ENCODE results near the gene LMBRD2. TPM values are rescaled to one million over a fixed set of nuclear protein-coding genes. Genes with fewer than 3 reads are reported as not detected.
A peak's percentile ranks its signal among the peaks of the same experiment; 100 is the strongest.

Gene LMBRD2
- total and polyA plus RNA-seq, 10 of the 15 experiments (the other 5 are each of a cell fraction or from before 2014, with no cell fraction given) = 0.90 to 9.8 (median 6.5) TPM

GRCh38 chr5:36150676-36151433, 832 bp downstream of the LMBRD2 start:
- Histone ChIP-seq H3K4me3 (peak overlapping the region; percentile 94), H3K27me3 (replicated peaks in 1 of 2; ENCODE audit: control insufficient read depth in 2 of 2, insufficient read depth in 2 of 2, low read length in 1 of 2) (no peaks in the 10 kb centered on the region), H3K4me1 (ENCODE audit: control insufficient read depth, insufficient read depth, low read length) (no peaks in the 10 kb centered on the region), H3K79me2 (ENCODE audit: control insufficient read depth, insufficient read depth, low read length) (peaks cover 41% of the 10 kb centered on the region), H3K27ac (ENCODE audit: control insufficient read depth, insufficient read depth) (peak overlapping the region; percentile 82), H2AFZ (ENCODE audit: control insufficient read depth, low read depth, low read length) (peak overlapping the region; percentile 93), H3K36me3 (ENCODE audit: control insufficient read depth in 2 of 2, insufficient read depth in 2 of 2, low read length in 1 of 2) (no peaks in the 10 kb centered on the region), H3K4me2 (ENCODE audit: control insufficient read depth, insufficient read depth) (peak overlapping the region; percentile 91), H4K20me1 (ENCODE audit: control insufficient read depth, insufficient read depth) (no peaks in the 10 kb centered on the region), H3K9ac (ENCODE audit: control insufficient read depth, insufficient read depth, low read length) (peak overlapping the region; percentile 91), H3K9me3 (replicated peaks; ENCODE audit: control insufficient read depth, insufficient read depth, low read length) (no peaks in the 10 kb centered on the region)
- RAD21 ChIA-PET (ENCODE audit: unreplicated experiment) = interaction anchor here (1.2 to 1.8 kb wide), 3 partner anchors 27 to 90 kb away, joined by 3 to 7 read pairs (median 4); partner anchors contain the start of gene NADK2
- DNase-seq (ENCODE audit: low read depth, low spot score) (no peak), FAIRE-seq (no peak), ATAC-seq (peak; percentile 65)
- SMC1A ChIA-PET (ENCODE audit: uncharacterized antibody, unreplicated experiment) = interaction anchor here (1.0 to 1.9 kb wide), 6 partner anchors 11 to 79 kb away, joined by 3 to 8 read pairs (median 3); no protein-coding TSS in a partner anchor
- 7% methylated on average over 23 of the region's 23 CpGs for WGBS (ENCODE audit: insufficient coverage, insufficient replicate concordance, low lambda C conversion rate, missing lambda C conversion rate)
- CTCF ChIA-PET = interaction anchor here (0.7 to 1.9 kb wide), 10 partner anchors 9 to 579 kb away, joined by 3 to 12 read pairs (median 4); partner anchors contain the start of gene NADK2
- POLR2A ChIA-PET = interaction anchor here (0.8 to 1.4 kb wide), 3 partner anchors 10 to 1220 kb away, joined by 3 to 4 read pairs (median 3); partner anchors contain the start of gene NUP155
- intact Hi-C loops (cut with micrococcal nuclease; ENCODE audit: unreplicated experiment) (loop anchor here (10.0 kb wide), 2 partner anchors 724 to 1226 kb away; partner anchors contain the start of genes DNAJC21 and NIPBL), in situ Hi-C loops (cut with MboI) (no loop called here)
- no TSS peak for BruUV-seq (replicated peaks)
- TF ChIP-seq STAT1 (conservative IDR thresholded peaks at IDR 0.05) = no peak
- no peak for TF ChIP-seq CBX3 (IDR thresholded peaks at IDR 0.05; ENCODE audit: borderline replicate concordance, low read depth)
- TF ChIP-seq JUNB (IDR thresholded peaks at IDR 0.05) = no peak
- no peak for TF ChIP-seq BCL3 (IDR thresholded peaks at IDR 0.05; ENCODE audit: borderline replicate concordance, insufficient read depth, low read depth, low read length, poor library complexity, severe bottlenecking)
- TF ChIP-seq GATAD2B (conservative IDR thresholded peaks at IDR 0.05; ENCODE audit: low read depth) = no peak
- TF ChIP-seq BHLHE40 (IDR thresholded peaks at IDR 0.05; ENCODE audit: borderline replicate concordance in 1 of 2, low read depth in 2 of 2, low read length in 1 of 2) = peak in 1 of 2 experiments; percentile 17; a peak in 1 of 4 replicates
- no peak for TF ChIP-seq SIX5 (IDR thresholded peaks at IDR 0.05; ENCODE audit: low read depth, low read length, severe bottlenecking)
- peak; percentile 54; the same call in 1 of the 2 replicates for TF ChIP-seq POLR2A (IDR thresholded peaks at IDR 0.05; ENCODE audit: low read depth, low read length)
- TF ChIP-seq ZNF384 (IDR thresholded peaks at IDR 0.05; ENCODE audit: borderline replicate concordance, low read depth, low read length) = no peak
- no peak for TF ChIP-seq HSF1 (IDR thresholded peaks at IDR 0.05; ENCODE audit: low read depth, low read length)
- TF ChIP-seq SMAD1 (IDR thresholded peaks at IDR 0.05; ENCODE audit: low read depth, partially characterized antibody) = no peak
- 0 out of 2 replicates have a peak, but pooled peaks have one; percentile 31 for TF ChIP-seq CBX5 (IDR thresholded peaks at IDR 0.05; ENCODE audit: low read depth)
- no peak for TF ChIP-seq RBBP5 (conservative IDR thresholded peaks at IDR 0.05)
- TF ChIP-seq SPI1 (IDR thresholded peaks at IDR 0.05; ENCODE audit: borderline replicate concordance, insufficient read depth, low read depth, low read length) = no peak
- no peak for TF ChIP-seq ZNF207 (IDR thresholded peaks at IDR 0.05; ENCODE audit: borderline replicate concordance)
- TF ChIP-seq PAX8 (IDR thresholded peaks at IDR 0.05) = no peak
- no peak for TF ChIP-seq RAD51 (IDR thresholded peaks at IDR 0.05)
- TF ChIP-seq NR2F1 (conservative IDR thresholded peaks at IDR 0.05) = no peak
- no peak for TF ChIP-seq ZBTB33 (IDR thresholded peaks at IDR 0.05)
- TF ChIP-seq SMAD5 (IDR thresholded peaks at IDR 0.05; ENCODE audit: low read depth) = no peak; the same call in 1 of the 2 replicates
